DOHH2 (cell line): ENCODE measurements around the gene ARHGEF7.

ENCODE experiments used
- H3F3A ChIP-seq: fragments of 200-600 bp; sonication (generic), shearing (Covaris generic); 2 replicates; pipeline ENCODE4 v1.6.0; 2016; ENCODE audit warnings: antibody characterized with exemption, mild to moderate bottlenecking; ENCODE audit not compliant: control insufficient read depth, insufficient read depth
- H3K27ac ChIP-seq: fragments of 200-600 bp; sonication (generic); 2 replicates; pipeline ENCODE4 v1.5.1; 2014; ENCODE audit warnings: low read depth, mild to moderate bottlenecking, low read length, moderate library complexity
- H3K27me3 ChIP-seq: fragments of 200-600 bp; sonication (generic); 2 replicates; pipeline ENCODE4 v1.6.1; 2014; ENCODE audit warnings: mild to moderate bottlenecking, low read length, mixed read lengths; ENCODE audit not compliant: control insufficient read depth
- H3K36me3 ChIP-seq: fragments of 200-600 bp; sonication (generic); 2 replicates; pipeline ENCODE4 v1.6.1; 2014; ENCODE audit warnings: mild to moderate bottlenecking, low read length, moderate library complexity, mixed read lengths; ENCODE audit not compliant: control insufficient read depth
- H3K4me1 ChIP-seq: fragments of 200-600 bp; sonication (generic); 2 replicates; pipeline ENCODE4 v1.6.1; 2014; ENCODE audit warnings: mild to moderate bottlenecking, low read length, mixed read lengths; ENCODE audit not compliant: control insufficient read depth
- H3K4me2 ChIP-seq: fragments of 200-600 bp; sonication (generic); 2 replicates; pipeline ENCODE4 v1.6.0; 2014; ENCODE audit warnings: mild to moderate bottlenecking, low read length, moderate library complexity
- H3K4me3 ChIP-seq: fragments of 200-600 bp; sonication (generic); 2 replicates; pipeline ENCODE4 v1.5.1; 2014; ENCODE audit warnings: mild to moderate bottlenecking, low read length, mixed read lengths
- H3K79me2 ChIP-seq: fragments of 200-600 bp; sonication (generic); 2 replicates; pipeline ENCODE4 v1.6.1; 2014; ENCODE audit warnings: mild to moderate bottlenecking, low read length, mixed read lengths; ENCODE audit not compliant: control insufficient read depth
- H3K9me2 ChIP-seq: fragments of 200-600 bp; sonication (generic); replicated peaks from 2 replicates; pipeline ENCODE4 v1.6.1; 2014; ENCODE audit warnings: mild to moderate bottlenecking, low read length, mixed read lengths; ENCODE audit not compliant: control insufficient read depth
- H3K9me3 ChIP-seq: fragments of 200-600 bp; sonication (generic); 2 replicates; pipeline ENCODE4 v1.6.1; 2014; ENCODE audit warnings: antibody characterized with exemption, low read length, mixed read lengths; ENCODE audit not compliant: control insufficient read depth, insufficient read depth
- H4K20me1 ChIP-seq: fragments of 200-600 bp; sonication (generic); 2 replicates; pipeline ENCODE4 v1.6.0; 2014; ENCODE audit warnings: low read depth, mild to moderate bottlenecking, antibody characterized with exemption, low read length, moderate library complexity; ENCODE audit not compliant: control insufficient read depth, insufficient read depth
- EZH2phosphoT487 ChIP-seq: fragments of 200-600 bp; sonication (generic); IDR thresholded peaks from 2 replicates; pipeline ENCODE4 v1.6.1; 2017; ENCODE audit warnings: borderline replicate concordance, mild to moderate bottlenecking, antibody characterized with exemption, low read length, moderate library complexity, mixed read lengths
- TF ChIP-seq, protein P1 (sequence below): fragments of 200-600 bp; sonication (generic); IDR thresholded peaks from one replicate; pipeline ENCODE4 v1.5.1; 2014; ENCODE audit warnings: antibody characterized with exemption, mild to moderate bottlenecking, low read depth, low read length; ENCODE audit not compliant: poor library complexity, severe bottlenecking

ARHGEF7 gene

DNA sequence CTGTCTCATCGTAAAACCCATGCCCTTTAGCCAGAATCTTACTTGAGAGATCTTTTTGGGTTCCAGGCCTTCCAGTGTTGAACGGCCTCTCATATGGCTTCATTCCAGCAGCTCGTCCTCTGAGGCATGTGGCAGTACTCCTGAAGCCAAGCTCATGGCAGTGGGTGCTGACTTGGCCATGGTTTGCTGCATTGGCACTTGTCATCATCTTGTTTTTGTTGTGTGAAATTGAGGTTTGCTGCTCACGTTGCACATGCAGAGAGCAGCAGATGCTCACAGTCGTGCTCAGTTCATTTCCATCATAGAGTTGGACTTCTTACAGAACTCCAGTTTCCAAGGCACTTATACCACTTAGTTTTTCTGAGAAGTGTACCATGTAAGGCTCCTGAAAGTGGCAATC is 220.2 kb downstream of the ARHGEF7 start:
- Histone ChIP-seq H3K36me3 (no peaks in the 10 kb centered on the region), H3F3A (no peaks in the 10 kb centered on the region), H3K4me1 (no peaks in the 10 kb centered on the region), H3K9me3 (no peaks in the 10 kb centered on the region; the same call in 1 of the 2 replicates), H3K27me3 (no peaks in the 10 kb centered on the region), H3K4me3 (no peak overlapping the region), H3K79me2 (no peaks in the 10 kb centered on the region), H3K27ac (no peak overlapping the region), H3K4me2 (no peak overlapping the region), H4K20me1 (no peaks in the 10 kb centered on the region), H3K9me2 (no peaks in the 10 kb centered on the region)
- TF ChIP-seq EZH2phosphoT487: no peak
- TF ChIP-seq, protein P1, sequence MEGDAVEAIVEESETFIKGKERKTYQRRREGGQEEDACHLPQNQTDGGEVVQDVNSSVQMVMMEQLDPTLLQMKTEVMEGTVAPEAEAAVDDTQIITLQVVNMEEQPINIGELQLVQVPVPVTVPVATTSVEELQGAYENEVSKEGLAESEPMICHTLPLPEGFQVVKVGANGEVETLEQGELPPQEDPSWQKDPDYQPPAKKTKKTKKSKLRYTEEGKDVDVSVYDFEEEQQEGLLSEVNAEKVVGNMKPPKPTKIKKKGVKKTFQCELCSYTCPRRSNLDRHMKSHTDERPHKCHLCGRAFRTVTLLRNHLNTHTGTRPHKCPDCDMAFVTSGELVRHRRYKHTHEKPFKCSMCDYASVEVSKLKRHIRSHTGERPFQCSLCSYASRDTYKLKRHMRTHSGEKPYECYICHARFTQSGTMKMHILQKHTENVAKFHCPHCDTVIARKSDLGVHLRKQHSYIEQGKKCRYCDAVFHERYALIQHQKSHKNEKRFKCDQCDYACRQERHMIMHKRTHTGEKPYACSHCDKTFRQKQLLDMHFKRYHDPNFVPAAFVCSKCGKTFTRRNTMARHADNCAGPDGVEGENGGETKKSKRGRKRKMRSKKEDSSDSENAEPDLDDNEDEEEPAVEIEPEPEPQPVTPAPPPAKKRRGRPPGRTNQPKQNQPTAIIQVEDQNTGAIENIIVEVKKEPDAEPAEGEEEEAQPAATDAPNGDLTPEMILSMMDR: no peak

GRCh38 chr13:111336666-111337065 is 221.6 kb downstream of the ARHGEF7 start:
- Histone ChIP-seq H3K9me3 (no peaks in the 10 kb centered on the region; the same call in 1 of the 2 replicates), H3K36me3 (no peaks in the 10 kb centered on the region), H3K79me2 (no peaks in the 10 kb centered on the region), H3K4me2 (no peak overlapping the region), H3K27me3 (no peaks in the 10 kb centered on the region), H3K4me1 (no peaks in the 10 kb centered on the region), H4K20me1 (no peaks in the 10 kb centered on the region), H3F3A (no peaks in the 10 kb centered on the region), H3K4me3 (no peak overlapping the region), H3K9me2 (no peaks in the 10 kb centered on the region), H3K27ac (no peak overlapping the region)
- TF ChIP-seq, protein P1: no peak
- TF ChIP-seq EZH2phosphoT487: no peak

DNA sequence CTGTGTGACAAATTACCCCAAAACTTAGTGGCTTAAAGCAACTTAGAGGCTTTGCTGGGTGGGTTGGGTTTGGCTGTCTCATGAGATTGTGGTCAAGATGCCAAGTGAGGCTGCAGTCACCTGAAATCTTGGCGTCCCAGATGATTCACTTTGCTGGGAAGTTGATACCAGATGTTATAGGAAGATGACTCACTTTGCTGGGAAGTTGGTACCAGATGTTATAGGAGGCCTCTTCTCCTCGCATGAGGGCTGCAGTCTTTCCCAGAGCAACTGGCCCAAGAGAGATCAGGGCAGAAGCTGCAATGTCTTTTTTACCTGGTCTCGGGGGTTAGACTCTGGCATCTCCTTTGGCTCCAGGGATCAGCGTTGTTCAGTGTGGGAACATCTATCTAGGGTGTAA is 222.1 kb downstream of the ARHGEF7 start:
- Histone ChIP-seq H3K4me1 (no peaks in the 10 kb centered on the region), H3K27ac (no peak overlapping the region), H3K4me3 (no peak overlapping the region), H3K9me2 (no peaks in the 10 kb centered on the region), H3K9me3 (no peaks in the 10 kb centered on the region; the same call in 1 of the 2 replicates), H4K20me1 (no peaks in the 10 kb centered on the region), H3K36me3 (no peaks in the 10 kb centered on the region), H3K4me2 (no peak overlapping the region), H3K27me3 (no peaks in the 10 kb centered on the region), H3K79me2 (no peaks in the 10 kb centered on the region), H3F3A (no peaks in the 10 kb centered on the region)
- TF ChIP-seq, protein P1: no peak
- no peak for TF ChIP-seq EZH2phosphoT487
